ENCODE data around the gene HOXD12.
A peak's percentile ranks its signal among the peaks of the same experiment; 100 is the strongest.

HOXD12 gene

GRCh38 chr2:176093898-176094249 lies 5.7 kb upstream of the HOXD12 start:
- no peak for DNase-seq

DNA sequence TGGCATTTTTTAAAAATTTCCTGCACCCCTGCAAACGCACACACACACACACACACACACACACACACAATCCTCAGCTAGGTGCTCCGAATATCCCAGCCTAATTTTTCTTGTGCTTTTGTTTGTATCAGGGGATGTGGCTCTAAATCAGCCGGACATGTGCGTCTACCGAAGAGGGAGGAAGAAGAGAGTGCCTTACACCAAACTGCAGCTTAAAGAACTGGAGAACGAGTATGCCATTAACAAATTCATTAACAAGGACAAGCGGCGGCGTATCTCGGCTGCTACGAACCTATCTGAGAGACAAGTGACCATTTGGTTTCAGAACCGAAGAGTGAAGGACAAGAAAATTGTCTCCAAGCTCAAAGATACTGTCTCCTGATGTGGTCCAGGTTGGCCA lies 5.2 kb upstream of the HOXD12 start:
- no peak for DNase-seq

DNA sequence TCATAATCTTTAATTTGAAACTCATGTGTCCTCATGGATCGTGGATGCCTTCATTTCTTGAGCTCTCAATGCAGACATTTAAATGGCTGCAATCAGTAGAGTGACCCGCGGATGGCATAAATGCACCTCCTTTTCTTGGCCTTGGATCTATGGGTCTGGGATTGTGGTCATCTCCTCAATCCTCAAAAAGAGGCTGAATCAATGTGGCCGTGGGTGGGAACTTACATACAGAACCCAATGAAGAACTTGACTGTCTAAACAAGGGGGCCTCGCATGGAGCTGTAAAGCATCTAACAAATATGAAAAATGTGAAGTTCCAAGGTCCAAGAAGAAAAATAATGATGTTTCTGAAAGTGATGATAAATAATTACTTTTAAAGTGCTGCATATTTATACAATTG lies 4.2 kb upstream of the HOXD12 start:
- DNase-seq = no peak

GRCh38 chr2:176096243-176096985 lies 3.2 kb upstream of the HOXD12 start:
- DNase-seq = no peak

DNA sequence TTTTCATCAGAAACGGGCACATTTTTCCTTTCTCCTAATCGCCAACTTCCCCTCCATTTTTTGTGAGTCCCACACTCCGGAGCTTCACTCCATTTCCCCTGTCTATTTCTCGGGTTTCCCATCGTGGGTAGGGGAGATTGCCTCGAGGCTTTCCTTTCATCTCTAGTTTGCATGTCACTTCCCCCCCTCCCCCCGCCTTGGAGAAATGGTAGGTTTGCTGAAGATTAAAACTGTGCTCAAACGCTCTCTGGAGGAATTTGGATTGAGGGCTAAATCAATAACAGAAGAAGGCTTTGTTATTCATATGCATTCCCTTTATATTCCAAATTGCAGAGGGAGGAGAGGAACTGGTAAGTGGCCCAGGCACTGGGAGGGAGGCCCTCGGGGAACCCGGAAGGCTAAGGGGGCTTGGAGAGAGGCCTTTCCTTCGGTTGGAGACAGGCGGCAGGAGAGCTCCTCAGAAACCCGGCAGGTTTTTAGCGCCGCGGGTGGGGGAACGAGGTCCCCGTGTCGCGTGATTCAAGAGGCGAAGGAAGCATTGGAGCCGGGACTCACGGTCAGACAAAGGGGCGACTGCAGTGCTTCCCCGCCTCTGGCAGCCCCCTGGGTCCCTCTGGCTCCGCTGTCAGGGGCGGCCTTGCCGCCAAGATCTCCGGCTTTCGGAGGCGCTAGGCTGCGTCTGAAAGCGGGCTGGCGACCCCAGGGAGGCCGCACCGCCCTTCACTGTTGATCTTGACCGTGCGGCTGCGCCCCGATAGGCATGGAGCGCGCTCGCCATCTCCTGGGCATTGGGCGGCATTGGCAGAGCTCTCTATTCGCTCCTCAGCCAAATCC lies 2.4 kb upstream of the HOXD12 start:
- DNase-seq = peak; percentile 40

- no peak for DNase-seq
Measured at GRCh38 chr2:176097820-176098365, 1.7 kb upstream of the HOXD12 start.

DNA sequence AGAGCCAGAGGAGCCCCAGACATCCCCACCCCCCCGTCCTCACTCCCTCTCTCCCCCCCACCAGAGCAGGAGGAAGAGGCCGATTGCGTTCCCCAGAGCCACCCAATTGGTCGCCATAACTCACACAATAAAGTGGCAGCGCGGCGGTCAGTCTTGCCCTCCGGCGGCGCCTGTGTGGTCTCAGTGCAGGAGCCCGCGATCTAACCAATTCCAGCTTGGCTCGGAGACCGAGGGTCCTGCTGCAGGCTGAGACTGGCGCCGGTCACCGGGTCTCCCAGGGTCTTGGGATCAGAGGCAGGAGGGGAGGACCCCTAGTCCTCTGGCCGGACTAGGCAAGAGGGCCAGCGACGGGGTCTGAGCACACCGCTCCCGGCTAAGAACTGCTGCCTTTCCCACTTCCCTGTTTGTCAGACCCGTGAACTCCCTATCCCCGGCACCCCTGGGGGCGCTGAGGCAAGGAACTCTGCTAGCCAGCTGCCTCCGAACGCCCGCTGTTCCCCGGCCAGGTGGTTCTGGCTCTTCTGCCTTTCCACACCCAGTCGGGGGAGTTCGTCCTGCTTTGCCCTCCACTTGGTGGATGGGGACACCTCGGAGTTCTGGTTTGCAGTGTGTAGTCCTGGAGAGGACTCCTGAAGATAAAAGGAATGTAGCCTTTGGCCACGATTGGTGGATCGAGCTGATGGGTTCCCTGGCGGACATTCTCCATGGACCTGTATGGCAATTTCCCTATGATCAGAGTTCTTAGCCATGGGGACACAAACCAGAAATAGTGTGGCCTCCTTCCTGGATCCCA lies 1.0 kb upstream of the HOXD12 start:
- no peak for DNase-seq

DNA sequence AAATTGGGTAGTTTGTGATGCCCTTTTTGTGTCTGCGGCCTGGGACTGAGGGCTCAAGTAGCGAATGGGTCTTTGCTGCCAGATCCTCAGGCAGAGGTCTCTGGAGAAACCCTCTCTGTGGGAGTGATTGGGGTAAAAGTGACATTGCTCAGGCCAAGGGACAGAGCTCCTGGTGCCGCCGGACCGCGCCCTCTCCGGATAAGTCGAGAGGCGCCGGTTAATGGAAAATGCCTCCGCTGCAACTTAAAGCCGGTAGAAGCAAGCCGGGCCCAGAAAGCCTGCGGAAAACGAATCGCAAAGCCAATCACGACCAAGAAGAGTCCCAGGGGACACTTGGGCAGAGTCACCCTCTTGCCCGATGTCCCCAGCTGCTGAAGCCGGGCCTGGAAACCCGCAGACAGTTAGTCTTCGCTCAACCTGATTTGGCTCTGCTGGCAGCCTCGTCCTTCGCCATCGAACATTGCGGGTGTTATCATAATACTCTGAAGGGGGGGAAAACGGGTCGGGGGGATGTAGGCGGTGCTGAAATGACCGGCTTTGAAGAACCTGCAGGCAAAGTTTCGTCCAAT lies 352 bp upstream of the HOXD12 start:
- DNase-seq = no peak

- no peak for DNase-seq
Measured at GRCh38 chr2:176100547-176101140, 1.0 kb downstream of the HOXD12 start.

- DNase-seq = no peak
Measured at GRCh38 chr2:176101216-176101830, 1.7 kb downstream of the HOXD12 start.

GRCh38 chr2:176101842-176102241 lies 2.2 kb downstream of the HOXD12 start:
- no peak for DNase-seq

GRCh38 chr2:176102309-176102866 lies 2.8 kb downstream of the HOXD12 start:
- no peak for DNase-seq

DNA sequence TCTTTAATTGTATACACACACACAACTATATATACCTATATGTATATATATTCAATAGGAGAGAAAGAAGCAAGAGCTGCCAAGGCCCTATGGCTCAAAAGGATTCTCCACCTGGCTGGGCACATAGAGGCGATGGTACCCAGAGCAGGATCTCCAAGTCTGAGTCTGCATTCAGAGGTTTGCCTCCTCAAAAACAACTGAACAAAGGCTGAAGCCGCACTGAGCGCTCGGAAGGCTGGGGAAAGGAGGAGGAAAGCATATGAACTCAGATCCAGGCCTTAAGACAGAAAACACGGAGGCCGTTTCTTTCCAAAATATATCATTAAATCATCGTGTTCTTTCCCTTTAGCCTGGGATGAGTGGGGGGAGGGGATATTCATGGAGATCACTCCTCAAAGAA lies 3.6 kb downstream of the HOXD12 start:
- no peak for DNase-seq

GRCh38 chr2:176103742-176104315 lies 4.2 kb downstream of the HOXD12 start:
- no peak for DNase-seq

DNA sequence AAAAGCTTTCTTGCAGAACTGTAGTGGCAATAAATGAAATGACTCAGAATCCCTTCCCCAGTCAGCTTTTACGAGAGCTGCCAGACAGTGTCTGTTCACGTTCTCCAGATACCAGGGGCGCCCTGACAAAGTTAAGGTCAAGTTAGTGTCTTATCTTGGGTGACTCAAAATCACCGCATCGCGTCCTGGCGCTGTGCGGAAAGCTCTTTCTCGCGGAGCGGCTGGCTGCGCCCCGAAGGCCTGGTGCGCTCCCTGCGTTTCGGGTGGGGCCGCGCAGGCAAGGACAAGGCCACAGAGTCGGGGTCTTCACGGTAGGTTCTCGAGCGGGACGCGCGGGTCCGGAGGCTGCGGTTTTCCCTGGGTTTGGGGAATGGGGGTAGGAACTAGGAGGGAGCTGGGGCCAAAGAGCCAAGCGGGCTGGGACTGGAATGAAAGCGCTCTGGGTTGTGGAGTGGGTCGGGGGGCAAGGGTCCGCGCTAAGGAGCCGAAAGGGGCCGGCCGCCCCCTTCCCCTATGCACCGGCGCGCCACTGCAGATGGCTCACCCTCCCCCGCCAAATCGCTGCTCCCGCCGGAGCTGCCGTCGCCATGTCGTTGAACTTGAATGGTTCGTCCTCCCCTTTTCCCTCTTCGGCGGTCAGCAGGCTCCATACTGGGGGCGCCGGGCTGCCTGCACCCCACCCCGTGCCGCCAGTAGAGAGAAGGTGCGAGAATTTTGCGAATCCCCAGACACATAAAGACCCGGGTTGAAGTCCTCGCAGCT lies 4.9 kb downstream of the HOXD12 start:
- no peak for DNase-seq

- DNase-seq = no peak
Measured at GRCh38 chr2:176105078-176105729, 5.6 kb downstream of the HOXD12 start.

- no peak for DNase-seq
Measured at GRCh38 chr2:176105730-176106580, 6.4 kb downstream of the HOXD12 start.

- DNase-seq = no peak
Measured at GRCh38 chr2:176106581-176107539, 7.3 kb downstream of the HOXD12 start, which contains the start of gene HOXD11. HOXD11 (plus strand) TSS chr2:176107280; CDS start chr2:176107356, 76 bp downstream.

Measured in effector CD8-positive, alpha-beta T cell (primary cell).